Psoas muscle (tissue), 8 donors: Measurements from ENCODE around the gene RUFY1. TPM values are rescaled to one million over a fixed set of nuclear protein-coding genes. Genes with fewer than 3 reads are reported as not detected.
A peak's percentile ranks its signal among the peaks of the same experiment; 100 is the strongest.

Experiments used
- ATAC-seq, 4 donors: fragments of 200-7000 bp; cut with Tn5 transposase; one replicate each; pipeline ENCODE4 v1.9.1; 2020; ENCODE audit warnings: moderate library complexity in 3 of 4, mild to moderate bottlenecking in 2 of 4
- DNase-seq, 2 donors: peaks; one replicate each; pipeline ENCODE4 v3.0.0-alpha.2; 2020
- H3K27ac ChIP-seq: fragments of 200-600 bp; one replicate; pipeline ENCODE4 v1.8.0; 2022
- H3K27me3 ChIP-seq, 3 donors: fragments of 200-600 bp in 1 of 3; one replicate each; pipeline versions ENCODE4 v1.6.1 to v1.8.0; 2013 to 2022; ENCODE audit warnings: low read length in 2 of 3, mild to moderate bottlenecking in 2 of 3, moderate library complexity in 1 of 3; ENCODE audit not compliant: insufficient read depth in 3 of 3
- H3K36me3 ChIP-seq, 2 donors: fragments of 200-600 bp in 1 of 2; one replicate each; pipeline versions ENCODE4 v1.6.1 to v1.8.0; 2013 to 2022; ENCODE audit warnings: low read depth in 1 of 2, mild to moderate bottlenecking in 1 of 2, moderate library complexity in 1 of 2; ENCODE audit not compliant: insufficient read depth in 1 of 2
- H3K4me1 ChIP-seq: fragments of 200-600 bp; one replicate; pipeline ENCODE4 v1.8.0; 2022
- H3K4me3 ChIP-seq: fragments of 200-600 bp; one replicate; pipeline ENCODE4 v1.8.0; 2022; ENCODE audit warnings: mild to moderate bottlenecking
- H3K9me3 ChIP-seq: fragments of 200-600 bp; one replicate; pipeline ENCODE4 v1.8.0; 2022
- CTCF ChIP-seq: fragments of 200-600 bp; IDR thresholded peaks from one replicate; pipeline ENCODE4 v1.8.0; 2022; ENCODE audit warnings: antibody characterized with exemption
- WGBS, 3 donors: extraction: QIAGEN DNeasy Blood & Tissue Kit; methylation state at CpG; one replicate each; pipeline versions ENCODE4 v1.1.6 to v1.1.7; 2013; 5-methylcytosine and 5-hydroxymethylcytosine counted together
- intact Hi-C, 2 donors: fragments of 100-400 bp; cut with DNase I; formaldehyde crosslinking; loops; one replicate each; pipeline versions ENCODE4 v1.11.0 to v1.14.2; 2022
- polyA plus RNA-seq, 3 donors: library from polyadenylated mRNA; stranded (reverse); fragments of 200-250 nt; gene quantifications; one replicate each; pipeline ENCODE4 v1.2.3, GENCODE V29; 2013
- total RNA-seq, 4 donors: library from RNA; stranded (reverse); fragmentation: NEBNext Ultra II Directional in 2 of 4; extraction: Animal tissue kit (Norgen Biotek cat#: 25700) in 2 of 4; gene quantifications; one replicate each; pipeline versions ENCODE4 v1.2.1 to v1.2.4, GENCODE V29; 2021 to 2023
- donor health status: healthy with polysubstance abuse.
- donor health status: DM: no; HTN: no; CAD: no; lungs with moderate emphysema.
- donor health status: Bipolar disorder and iron deficiency.
- donor health status: healthy.
- donor health status: DM: yes; HTN: yes; CAD: no.
- donor health status: DM: no; HTN: no; CAD: no.
- donor health status: DM: no; HTN: no; CAD: no.
- donor health status: DM: yes; HTN: yes; CAD: no.

The RUFY1 gene
- total and polyA plus RNA-seq, 7 donors, result 17.9 to 26.3 (median 22.8) TPM

DNA sequence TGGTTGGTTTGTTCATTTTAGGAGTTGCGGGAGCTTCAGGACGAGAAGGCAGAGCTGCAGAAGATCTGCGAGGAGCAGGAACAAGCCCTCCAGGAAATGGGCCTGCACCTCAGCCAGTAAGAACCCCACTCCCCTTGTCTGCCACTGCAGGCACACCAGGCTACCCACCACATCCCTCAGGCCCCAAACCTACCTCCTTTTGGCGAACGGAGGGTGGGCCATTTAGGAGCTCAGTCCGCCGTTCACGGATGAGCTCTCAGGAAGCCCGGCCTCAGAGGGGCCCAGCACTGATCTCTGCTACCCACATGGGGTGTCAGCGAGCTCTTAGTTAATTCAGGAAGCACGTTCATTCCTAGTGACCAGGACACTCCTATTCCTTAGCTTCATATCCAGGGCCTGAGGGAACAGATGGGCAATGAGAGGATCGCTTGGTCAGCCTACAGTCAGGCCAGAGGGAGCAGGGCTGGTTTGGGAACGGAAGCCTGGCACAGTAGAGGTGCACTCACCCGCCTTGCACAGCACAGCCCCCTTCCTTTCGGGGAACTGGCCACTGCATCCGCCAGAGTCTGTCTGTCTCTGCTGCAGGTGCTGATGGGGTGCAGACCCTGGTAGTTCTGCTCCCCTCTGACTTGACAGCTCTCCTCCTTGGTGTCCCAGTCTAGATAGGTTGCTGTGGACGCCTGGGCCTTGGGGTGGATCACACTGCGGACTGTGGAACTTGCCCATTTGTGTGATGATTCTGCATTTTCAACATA is 51.7 kb downstream of the RUFY1 start:
- DNase-seq (no peak), ATAC-seq (no peak)
- TF ChIP-seq CTCF, result no peak
- Histone ChIP-seq H3K9me3 (no peaks in the 10 kb centered on the region), H3K27me3 (no peaks in the 10 kb centered on the region), H3K36me3 (peaks cover 5 to 99% of the 10 kb centered on the region in 2 donors), H3K4me1 (peaks cover 12% of the 10 kb centered on the region), H3K27ac (no peak overlapping the region), H3K4me3 (no peak overlapping the region)
- 91 to 93% (median 91%) methylated on average over 18 of the region's 18 CpGs for WGBS, 3 donors
- intact Hi-C loops, result no loop called here

DNA sequence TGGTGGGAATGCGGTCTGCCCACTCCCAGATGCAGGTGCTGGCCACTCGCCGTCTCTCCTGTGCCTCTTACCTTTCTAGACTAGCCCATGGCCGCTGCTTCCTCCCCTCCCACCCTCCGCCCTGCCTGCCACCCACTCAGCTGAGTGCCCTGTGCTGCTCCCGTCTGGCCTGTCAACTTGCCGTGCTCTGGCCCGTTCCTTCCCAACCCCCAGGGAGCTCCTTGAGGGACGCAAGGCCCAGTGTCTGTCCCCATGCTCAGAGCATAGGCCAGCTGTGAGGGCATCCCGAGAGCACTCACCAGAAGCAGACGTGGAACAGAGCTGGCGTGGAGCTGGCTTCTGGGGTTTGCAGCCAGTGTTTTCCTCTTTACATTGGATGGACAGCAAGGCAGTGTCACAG is 53.0 kb downstream of the RUFY1 start:
- WGBS, 3 donors, result 87 to 91% (median 91%) methylated on average over 12 of the region's 12 CpGs
- DNase-seq (no peak), ATAC-seq (no peak)
- no peak overlapping the region for H3K27ac ChIP-seq
- peaks cover 4 to 98% of the 10 kb centered on the region in 2 donors for H3K36me3 ChIP-seq
- peaks cover 18% of the 10 kb centered on the region for H3K4me1 ChIP-seq
- TF ChIP-seq CTCF, result no peak
- no peak overlapping the region for H3K4me3 ChIP-seq
- intact Hi-C loops, result no loop called here
- no peaks in the 10 kb centered on the region for H3K9me3 ChIP-seq
- H3K27me3 ChIP-seq, result no peaks in the 10 kb centered on the region

DNA sequence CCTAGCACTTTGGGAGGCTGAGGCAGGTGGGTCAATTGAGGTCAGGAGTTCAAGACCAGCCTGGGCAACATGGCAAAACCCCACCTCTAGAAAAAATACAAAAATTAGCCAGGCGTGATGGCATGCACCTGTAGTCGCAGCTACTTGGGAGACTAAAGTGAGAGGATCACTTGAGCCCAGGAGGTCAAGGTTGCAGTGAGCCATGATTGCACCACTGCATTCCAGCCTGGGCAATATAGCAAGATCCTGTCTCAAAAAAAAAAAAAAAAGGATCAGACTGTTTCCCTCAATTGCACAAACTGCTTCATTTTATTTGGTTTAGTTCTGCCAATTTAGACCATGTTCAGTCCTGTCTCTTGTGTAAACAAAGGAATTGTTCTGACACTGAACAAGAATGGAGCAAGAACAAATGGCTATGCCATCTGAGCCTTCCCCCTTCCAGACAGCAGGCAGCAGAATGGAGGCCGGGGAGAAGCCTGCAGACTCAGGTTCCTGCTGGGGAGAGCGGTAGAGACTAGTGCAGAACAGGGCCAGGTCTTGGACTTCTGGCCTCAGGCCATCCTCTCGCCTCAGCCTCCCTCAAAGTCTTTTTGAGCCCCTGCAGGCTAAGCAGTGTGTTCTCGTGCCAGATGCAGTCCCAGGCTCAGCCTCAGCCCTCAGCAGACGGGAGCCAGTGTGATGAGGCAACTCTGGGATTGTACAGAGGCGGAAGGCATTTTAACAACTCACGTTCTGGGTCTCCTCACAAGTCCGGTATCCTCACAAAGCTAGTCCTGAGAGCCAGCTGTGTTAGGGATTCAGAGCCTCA is 54.9 kb downstream of the RUFY1 start:
- WGBS, 3 donors, result 63 to 82% (median 64%) methylated on average over 10 of the region's 10 CpGs
- Histone ChIP-seq H3K4me1 (peaks cover 32% of the 10 kb centered on the region), H3K9me3 (no peaks in the 10 kb centered on the region), H3K27ac (peak overlapping the region; percentile 30), H3K36me3 (peaks cover 3 to 98% of the 10 kb centered on the region in 2 donors), H3K27me3 (no peaks in the 10 kb centered on the region), H3K4me3 (no peak overlapping the region)
- TF ChIP-seq CTCF, result no peak
- intact Hi-C loops, result no loop called here
- no peak for DNase-seq
- peak in 1 of 4 donors; percentile 9 for ATAC-seq

DNA sequence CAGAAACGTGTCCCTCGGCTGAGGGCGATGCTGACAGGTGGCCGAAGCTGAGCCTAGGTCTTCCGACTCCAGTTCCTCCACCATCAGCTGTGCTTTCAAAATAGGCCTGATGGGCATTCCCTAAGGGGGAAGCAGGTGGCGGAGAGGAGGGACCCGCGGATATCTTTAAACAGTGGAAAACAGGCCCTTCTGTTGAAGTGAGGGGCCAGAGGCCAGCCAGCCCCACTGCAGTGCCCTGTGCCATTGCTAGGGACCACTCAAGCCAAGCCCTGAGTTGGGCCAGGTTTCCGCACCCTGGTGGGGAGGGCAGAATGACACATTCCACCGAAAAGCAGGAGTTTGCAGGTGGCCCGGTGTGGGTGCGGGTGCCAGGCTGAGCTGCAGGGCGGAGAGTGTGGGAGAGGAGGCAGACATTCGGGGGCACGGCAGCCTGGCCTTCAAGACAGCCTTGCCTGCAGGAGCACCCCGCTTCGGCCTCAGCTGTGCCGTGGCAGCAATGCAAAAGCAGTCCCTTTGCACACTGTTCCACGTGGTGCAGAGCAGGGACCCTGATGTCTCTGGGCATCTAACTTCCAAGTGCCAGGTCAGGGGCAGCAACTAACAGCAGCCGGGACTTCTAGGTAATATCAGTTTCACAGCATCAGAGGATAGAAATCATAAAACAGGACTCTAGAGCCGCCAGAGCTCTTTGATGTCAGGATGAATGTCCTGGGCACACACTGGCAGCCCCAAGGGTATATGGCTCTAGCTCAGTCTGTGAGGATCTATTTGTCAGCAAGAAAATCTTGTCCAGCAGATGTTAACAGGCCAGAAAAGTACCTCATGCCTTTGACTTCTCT is 55.9 kb downstream of the RUFY1 start:
- H3K36me3 ChIP-seq, result peaks cover 3 to 98% of the 10 kb centered on the region in 2 donors
- H3K27me3 ChIP-seq, result no peaks in the 10 kb centered on the region
- ATAC-seq (no peak), DNase-seq (no peak)
- intact Hi-C loops, result no loop called here
- H3K4me3 ChIP-seq, result no peak overlapping the region
- no peaks in the 10 kb centered on the region for H3K9me3 ChIP-seq
- no peak for TF ChIP-seq CTCF
- H3K4me1 ChIP-seq, result peaks cover 42% of the 10 kb centered on the region
- peak overlapping the region; percentile 67 for H3K27ac ChIP-seq
- WGBS, 3 donors, result 57 to 73% (median 60%) methylated on average over 21 of the region's 21 CpGs
